Esophagus (tissue), 2 donors: ENCODE data around the gene GYG2. TPM values are rescaled to one million over a fixed set of nuclear protein-coding genes. Genes with fewer than 3 reads are reported as not detected.

Experiments used
- H3K27ac ChIP-seq, 2 donors: one replicate each; pipeline ENCODE4 v1.5.1; 2013; ENCODE audit warnings: low read depth in 2 of 2, mild to moderate bottlenecking in 2 of 2, inconsistent platforms in 1 of 2, low read length in 1 of 2, moderate library complexity in 1 of 2
- H3K27me3 ChIP-seq, 2 donors: one replicate each; pipeline ENCODE4 v1.6.1; 2013; ENCODE audit warnings: low read length in 2 of 2, control low read depth in 1 of 2, mild to moderate bottlenecking in 1 of 2; ENCODE audit not compliant: insufficient read depth in 2 of 2, control insufficient read depth in 1 of 2
- H3K36me3 ChIP-seq, 2 donors: one replicate each; pipeline ENCODE4 v1.6.1; 2013; ENCODE audit warnings: low read length in 1 of 2; ENCODE audit not compliant: control insufficient read depth in 2 of 2, insufficient read depth in 2 of 2
- H3K4me1 ChIP-seq, 2 donors: one replicate each; pipeline ENCODE4 v1.6.1; 2013; ENCODE audit warnings: low read length in 1 of 2; ENCODE audit not compliant: control insufficient read depth in 2 of 2, insufficient read depth in 2 of 2
- H3K4me3 ChIP-seq, 2 donors: one replicate each; pipeline ENCODE4 v1.5.1; 2013; ENCODE audit warnings: low read length in 2 of 2, mild to moderate bottlenecking in 2 of 2, low read depth in 1 of 2, moderate library complexity in 1 of 2
- H3K9me3 ChIP-seq, 2 donors: one replicate each; pipeline ENCODE4 v1.6.1; 2013; ENCODE audit warnings: mild to moderate bottlenecking in 2 of 2, low read depth in 1 of 2, low read length in 1 of 2, moderate library complexity in 1 of 2; ENCODE audit not compliant: control insufficient read depth in 2 of 2, insufficient read depth in 1 of 2
- WGBS, 2 donors: extraction: QIAGEN DNeasy Blood & Tissue Kit; methylation state at CpG; one replicate each; pipeline ENCODE4 v1.1.7; 2013; 5-methylcytosine and 5-hydroxymethylcytosine counted together
- polyA plus RNA-seq, 2 donors: library from polyadenylated mRNA; stranded (reverse); fragments of 200-250 nt; gene quantifications; one replicate each; pipeline ENCODE4 v1.2.3, GENCODE V29; 2013
- donor health status: healthy with polysubstance abuse.
- donor health status: Bipolar disorder and iron deficiency.

Gene GYG2
- polyA plus RNA-seq, 2 donors, result 0.16 to 0.42 TPM

DNA sequence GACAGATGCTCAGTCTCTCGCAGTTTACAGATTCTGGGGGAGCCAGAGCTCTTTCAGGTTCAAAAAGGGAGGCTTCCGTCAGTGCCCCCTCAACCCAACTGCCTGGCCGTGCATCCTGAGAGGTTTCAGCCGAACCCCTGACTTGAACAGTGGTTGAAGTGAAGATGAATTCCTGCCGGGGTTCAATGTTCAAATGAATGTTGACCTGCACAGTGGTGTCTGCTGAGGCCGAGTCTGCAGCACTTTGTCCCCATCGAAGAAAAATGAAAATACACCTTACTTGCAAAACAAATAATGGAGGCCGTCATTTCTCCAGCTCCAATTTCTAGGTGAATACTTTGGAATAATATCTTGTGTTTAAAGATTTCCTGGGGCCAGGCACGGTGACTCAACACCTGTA lies 33.7 kb downstream of the GYG2 start:
- no peak overlapping the region for H3K27ac ChIP-seq
- WGBS, 2 donors, result 82 to 93% methylated on average over 9 of the region's 9 CpGs
- H3K36me3 ChIP-seq, result no peaks in the 10 kb centered on the region
- no peaks in the 10 kb centered on the region for H3K9me3 ChIP-seq
- peaks cover 0 to 2% of the 10 kb centered on the region in 2 donors for H3K4me1 ChIP-seq
- H3K27me3 ChIP-seq, result no peaks in the 10 kb centered on the region
- H3K4me3 ChIP-seq, result no peak overlapping the region

DNA sequence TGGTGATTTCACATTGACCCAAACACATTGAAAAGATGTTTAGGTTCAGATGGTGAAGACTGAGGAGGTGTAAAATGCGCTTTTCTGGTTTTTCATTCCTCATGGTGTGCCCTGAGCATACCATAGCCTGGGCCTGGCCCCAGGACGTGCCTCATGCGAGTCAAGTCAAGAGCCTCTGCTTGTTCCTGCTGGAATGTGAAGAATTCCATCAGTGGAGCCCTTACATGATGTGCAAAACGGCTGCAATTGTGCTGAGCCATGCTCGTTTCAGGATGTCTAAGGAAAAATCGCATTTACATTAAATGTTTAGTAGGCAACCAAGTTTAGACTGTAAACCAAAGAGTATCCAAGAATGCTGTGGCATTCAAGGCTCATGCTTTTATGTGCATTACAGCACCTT lies 34.9 kb downstream of the GYG2 start:
- H3K27me3 ChIP-seq, result no peaks in the 10 kb centered on the region
- H3K4me3 ChIP-seq, result no peak overlapping the region
- WGBS, 2 donors, result 55 to 61% methylated on average over 6 of the region's 6 CpGs
- no peaks in the 10 kb centered on the region for H3K36me3 ChIP-seq
- H3K9me3 ChIP-seq, result no peaks in the 10 kb centered on the region
- H3K27ac ChIP-seq, result no peak overlapping the region
- peaks cover 0 to 2% of the 10 kb centered on the region in 2 donors for H3K4me1 ChIP-seq

DNA sequence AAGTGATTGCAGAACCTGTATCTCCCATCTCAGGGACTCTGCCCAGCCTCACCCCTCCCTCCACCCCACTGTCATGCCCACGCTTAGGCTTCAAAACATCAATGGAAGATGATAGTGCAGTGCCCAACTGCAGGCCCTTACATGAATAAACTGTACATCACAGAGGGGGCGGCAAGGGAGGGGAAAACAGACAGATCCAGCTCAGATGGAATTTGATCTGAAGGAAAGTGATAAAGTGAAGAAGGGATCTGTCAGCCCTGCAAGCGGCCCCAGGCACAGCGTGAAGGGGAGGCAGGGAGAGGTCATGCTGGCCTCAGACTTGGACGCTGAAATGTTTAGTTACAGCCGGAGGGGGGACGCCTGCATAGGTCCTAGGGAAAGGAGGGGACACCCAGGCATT lies 38.5 kb downstream of the GYG2 start:
- Histone ChIP-seq H3K27ac (no peak overlapping the region), H3K4me3 (no peak overlapping the region), H3K27me3 (no peaks in the 10 kb centered on the region), H3K9me3 (no peaks in the 10 kb centered on the region), H3K36me3 (no peaks in the 10 kb centered on the region), H3K4me1 (no peaks in the 10 kb centered on the region)
- WGBS, 2 donors, result 83 to 86% methylated on average over 7 of the region's 7 CpGs

DNA sequence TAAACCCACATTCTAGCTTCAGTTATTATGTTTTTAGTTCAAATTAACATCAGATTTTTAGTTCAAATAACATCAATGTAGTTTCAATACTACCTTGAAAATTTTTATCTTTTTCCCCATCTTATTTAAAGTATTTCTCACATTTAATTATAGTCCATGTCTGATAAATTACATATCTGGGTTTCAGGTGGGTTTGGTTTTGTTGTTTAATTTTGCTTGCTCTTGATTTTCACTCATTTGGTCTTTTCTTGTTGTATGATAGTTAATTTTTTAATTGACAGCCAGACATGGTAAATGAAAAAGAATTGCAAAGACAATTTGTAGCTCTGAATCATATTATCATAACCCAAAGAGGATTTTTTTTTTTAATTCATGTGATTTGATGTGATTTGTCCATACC lies 41.9 kb downstream of the GYG2 start:
- H3K27ac ChIP-seq, result no peak overlapping the region

DNA sequence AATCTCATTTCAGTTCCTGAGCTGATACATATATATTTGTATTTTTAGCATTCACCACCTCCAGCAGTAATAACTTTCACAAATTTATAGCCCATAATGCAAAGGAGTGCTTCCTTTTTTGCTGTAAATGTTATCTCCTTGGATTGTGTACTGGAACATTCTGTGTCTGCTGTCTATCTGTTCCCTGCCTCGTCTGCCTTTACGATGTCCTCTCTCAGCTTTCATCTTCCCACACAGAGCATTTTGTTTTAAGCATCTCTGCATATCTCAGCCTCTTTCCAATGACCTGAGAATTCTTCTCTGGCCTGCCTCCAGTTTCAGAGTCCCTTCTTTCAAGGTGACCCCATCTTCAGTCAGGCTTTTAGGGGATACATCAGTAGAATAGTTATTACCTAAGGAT lies 43.1 kb downstream of the GYG2 start:
- Histone ChIP-seq H3K27ac (no peak overlapping the region), H3K4me1 (no peaks in the 10 kb centered on the region), H3K36me3 (no peaks in the 10 kb centered on the region), H3K4me3 (no peak overlapping the region), H3K27me3 (no peaks in the 10 kb centered on the region), H3K9me3 (no peaks in the 10 kb centered on the region)
- 79 to 82% methylated on average over 2 of the region's 2 CpGs for WGBS, 2 donors

More for the DNA sequence above, 41.9 kb downstream of the GYG2 start:
- H3K4me3 ChIP-seq, result no peak overlapping the region
- H3K36me3 ChIP-seq, result no peaks in the 10 kb centered on the region
- no peaks in the 10 kb centered on the region for H3K4me1 ChIP-seq
- H3K9me3 ChIP-seq, result no peaks in the 10 kb centered on the region
- H3K27me3 ChIP-seq, result no peaks in the 10 kb centered on the region

DNA sequence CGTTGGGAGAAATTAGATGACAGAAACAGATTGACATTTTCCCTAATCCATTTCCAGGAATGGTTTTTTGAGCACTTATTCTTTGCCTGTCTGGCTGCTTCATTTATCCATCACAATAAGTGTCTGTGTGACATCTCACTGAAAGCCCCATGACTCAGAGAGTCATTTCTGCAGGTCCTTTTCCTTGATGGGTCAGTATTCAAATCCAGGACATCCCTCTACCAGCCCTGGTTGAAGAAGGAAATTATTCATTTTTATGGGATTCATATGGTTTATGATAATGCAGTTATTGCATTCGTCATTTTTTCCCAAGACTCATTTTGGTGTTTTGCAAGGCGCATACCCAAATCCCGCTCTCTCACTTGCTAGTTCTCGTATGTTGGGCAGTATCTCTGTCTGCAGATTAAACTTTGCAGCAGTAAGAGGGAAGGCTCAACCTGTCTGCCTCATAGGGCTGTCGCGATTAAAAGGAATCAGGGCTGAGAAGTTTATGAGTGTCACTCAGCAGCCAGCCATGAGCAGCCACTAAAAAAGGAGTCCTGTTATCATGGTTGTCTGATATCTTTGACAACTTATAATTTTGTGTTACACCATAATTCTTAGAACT lies 44.0 kb downstream of the GYG2 start:
- Histone ChIP-seq H3K36me3 (no peaks in the 10 kb centered on the region), H3K27me3 (no peaks in the 10 kb centered on the region), H3K4me3 (no peak overlapping the region), H3K27ac (no peak overlapping the region), H3K4me1 (no peaks in the 10 kb centered on the region), H3K9me3 (no peaks in the 10 kb centered on the region)
- WGBS, 2 donors, result 94% methylated on average over 7 of the region's 7 CpGs

DNA sequence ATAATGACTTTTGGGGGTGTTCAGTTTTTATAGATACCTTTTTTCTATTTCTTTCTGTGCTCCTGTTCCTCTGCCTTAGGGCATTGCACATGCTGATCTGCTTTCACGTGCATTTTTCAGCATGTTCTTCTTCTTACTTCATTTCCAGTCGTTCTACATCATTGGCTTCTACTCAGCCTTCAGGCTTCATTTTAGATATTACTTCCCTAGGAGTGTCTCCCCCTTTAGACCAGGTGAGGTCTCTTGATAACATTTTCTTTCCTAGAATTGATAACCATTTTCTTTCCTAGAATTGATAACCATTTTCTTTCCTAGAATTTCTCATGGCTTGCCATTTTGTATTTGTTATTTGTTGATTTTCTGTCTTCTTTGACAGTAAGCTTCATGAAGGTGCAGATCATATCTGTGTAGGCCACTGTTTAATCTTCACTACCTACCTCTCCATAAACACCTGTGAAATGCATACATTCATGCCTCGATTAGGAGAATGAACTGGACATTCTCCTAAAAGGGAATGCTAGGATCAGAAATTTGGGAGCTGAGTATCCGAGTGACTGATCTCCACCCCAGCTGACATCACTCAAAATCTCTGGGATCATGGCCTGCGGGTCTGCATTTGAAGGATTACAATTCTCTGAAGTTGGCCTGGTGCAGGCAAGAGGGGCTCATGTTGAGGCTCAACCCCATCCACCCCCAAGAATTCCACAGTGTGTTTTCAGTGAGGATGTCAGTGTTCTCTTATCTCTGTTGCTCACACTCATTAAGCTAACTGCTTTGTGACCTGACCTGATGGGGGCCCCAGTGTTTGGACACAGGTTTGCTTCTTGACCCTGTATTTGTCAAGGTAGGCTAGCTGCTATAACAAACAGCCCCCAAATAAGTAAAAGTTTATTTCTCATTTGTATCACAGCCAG lies 45.7 kb downstream of the GYG2 start:
- Histone ChIP-seq H3K27ac (no peak overlapping the region), H3K27me3 (no peaks in the 10 kb centered on the region), H3K4me3 (no peak overlapping the region), H3K4me1 (no peaks in the 10 kb centered on the region), H3K9me3 (no peaks in the 10 kb centered on the region), H3K36me3 (no peaks in the 10 kb centered on the region)
- 87 to 91% methylated on average over 5 of the region's 5 CpGs for WGBS, 2 donors

DNA sequence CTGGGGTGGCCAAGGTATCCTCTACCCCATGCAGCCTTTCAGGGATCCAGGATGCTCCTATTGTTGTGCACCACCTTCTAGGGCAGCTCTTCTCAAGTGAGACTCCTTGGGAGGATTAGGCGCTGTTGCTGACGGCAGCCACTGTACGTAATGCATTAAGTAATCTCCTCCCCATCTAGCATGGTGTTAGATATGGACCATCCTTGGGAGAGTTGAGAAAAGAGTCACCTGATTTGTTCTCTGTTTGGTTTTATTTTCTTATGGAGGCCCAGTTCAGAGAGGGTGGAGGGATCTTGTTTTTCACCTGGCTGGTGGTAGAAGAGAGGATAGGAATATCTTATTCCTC lies 46.4 kb downstream of the GYG2 start:
- H3K36me3 ChIP-seq, result no peaks in the 10 kb centered on the region
- H3K9me3 ChIP-seq, result no peaks in the 10 kb centered on the region
- no peak overlapping the region for H3K27ac ChIP-seq
- no peaks in the 10 kb centered on the region for H3K4me1 ChIP-seq
- 96 to 98% methylated on average over 3 of the region's 3 CpGs for WGBS, 2 donors
- H3K27me3 ChIP-seq, result no peaks in the 10 kb centered on the region
- H3K4me3 ChIP-seq, result no peak overlapping the region

DNA sequence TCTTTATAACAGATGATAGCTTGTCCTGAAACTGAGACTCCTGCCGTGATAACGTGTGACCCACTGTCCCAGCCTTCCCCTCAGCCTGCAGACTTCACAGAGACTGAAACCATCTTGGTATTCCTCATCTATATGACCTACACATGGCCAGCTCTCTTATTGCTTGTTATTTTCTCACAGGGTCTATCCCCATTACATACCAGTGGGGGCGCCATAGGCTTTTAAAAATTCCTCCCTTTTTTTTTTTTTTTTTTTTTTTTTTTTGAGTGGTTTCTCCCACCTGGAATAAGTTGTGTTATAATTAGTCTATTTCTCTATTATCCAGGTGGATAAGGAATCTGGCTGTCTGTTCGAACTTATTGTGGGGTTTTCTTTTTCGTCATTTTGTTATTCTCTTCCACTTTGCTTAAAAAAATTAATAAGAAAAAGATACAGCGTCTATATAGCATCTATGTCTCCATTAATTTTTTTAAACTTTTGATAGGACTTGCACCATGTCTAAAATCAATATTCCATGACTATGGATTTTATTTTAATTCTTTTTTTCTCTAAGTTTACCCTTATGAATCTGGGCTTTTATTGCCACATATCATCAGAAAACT lies 47.2 kb downstream of the GYG2 start:
- no peaks in the 10 kb centered on the region for H3K27me3 ChIP-seq
- no peaks in the 10 kb centered on the region for H3K9me3 ChIP-seq
- no peaks in the 10 kb centered on the region for H3K4me1 ChIP-seq
- no peak overlapping the region for H3K27ac ChIP-seq
- 75 to 81% methylated on average over 6 of the region's 6 CpGs for WGBS, 2 donors
- no peak overlapping the region for H3K4me3 ChIP-seq
- H3K36me3 ChIP-seq, result no peaks in the 10 kb centered on the region
